MM.1S (cell line): ENCODE measurements around the gene PLCB1.
A peak's percentile ranks its signal among the peaks of the same experiment; 100 is the strongest.
"Not testable (repeated sequence)": the region's sequence is repeated elsewhere in the genome, so short reads cannot be mapped to it uniquely, and the experiment has no call there.

Source experiments
- DNase-seq: peaks from one replicate; pipeline ENCODE4 v3.0.0-alpha.2; 2015
- H2AFZ ChIP-seq: fragments of 300-600 bp; sonication (generic); 2 replicates; pipeline ENCODE4 v1.6.0; 2016; ENCODE audit warnings: antibody characterized with exemption, low read length
- H3F3A ChIP-seq: fragments of 300-600 bp; sonication (generic); 2 replicates; pipeline ENCODE4 v1.6.1; 2016; ENCODE audit warnings: mild to moderate bottlenecking, antibody characterized with exemption, low read length, moderate library complexity, mixed read lengths; ENCODE audit not compliant: insufficient read depth
- H3K27ac ChIP-seq: fragments of 300-600 bp; sonication (generic); 2 replicates; pipeline ENCODE4 v1.5.1; 2016; ENCODE audit warnings: mild to moderate bottlenecking, low read length
- H3K27me3 ChIP-seq: fragments of 300-600 bp; sonication (generic); replicated peaks from 2 replicates; pipeline ENCODE4 v1.6.0; 2016; ENCODE audit warnings: low read length; ENCODE audit not compliant: insufficient read depth
- H3K36me3 ChIP-seq: fragments of 300-600 bp; sonication (generic); replicated peaks from 2 replicates; pipeline ENCODE4 v1.6.1; 2016; ENCODE audit warnings: mild to moderate bottlenecking, low read length, mixed read lengths; ENCODE audit not compliant: insufficient read depth
- H3K4me1 ChIP-seq: fragments of 300-600 bp; sonication (generic); 2 replicates; pipeline ENCODE4 v1.6.1; 2016; ENCODE audit warnings: low read length, mixed read lengths
- H3K4me2 ChIP-seq: fragments of 300-600 bp; sonication (generic); 2 replicates; pipeline ENCODE4 v1.6.0; 2016; ENCODE audit warnings: low read depth, low read length
- H3K4me3 ChIP-seq: fragments of 300-600 bp; sonication (generic); 2 replicates; pipeline ENCODE4 v1.5.1; 2016; ENCODE audit warnings: low read length, mixed read lengths
- H3K79me2 ChIP-seq: fragments of 300-600 bp; sonication (generic); 2 replicates; pipeline ENCODE4 v1.6.1; 2016; ENCODE audit warnings: mixed run types, low read length, mixed read lengths
- H3K9ac ChIP-seq: fragments of 300-600 bp; sonication (generic); 2 replicates; pipeline ENCODE4 v1.6.1; 2016; ENCODE audit warnings: low read length, mixed read lengths
- H3K9me2 ChIP-seq: fragments of 300-600 bp; sonication (generic); replicated peaks from 2 replicates; pipeline ENCODE4 v1.6.1; 2016; ENCODE audit warnings: mild to moderate bottlenecking, low read length, mixed read lengths; ENCODE audit not compliant: insufficient read depth
- H3K9me3 ChIP-seq: fragments of 300-600 bp; sonication (generic); replicated peaks from 2 replicates; pipeline ENCODE4 v1.6.1; 2016; ENCODE audit warnings: mild to moderate bottlenecking, low read length, mixed read lengths; ENCODE audit not compliant: insufficient read depth
- H4K20me1 ChIP-seq: fragments of 300-600 bp; sonication (generic); 2 replicates; pipeline ENCODE4 v1.6.1; 2016; ENCODE audit warnings: mild to moderate bottlenecking, low read length, moderate library complexity, mixed read lengths; ENCODE audit not compliant: insufficient read depth
- CTCF ChIP-seq: fragments of 300-600 bp; sonication (generic); IDR thresholded peaks from 2 replicates; pipeline ENCODE4 v1.5.1; 2016; ENCODE audit warnings: antibody characterized with exemption, low read length, mixed read lengths
- EZH2 ChIP-seq: fragments of 300-600 bp; sonication (generic); optimal IDR thresholded peaks from 2 replicates; pipeline ENCODE3; 2017; ENCODE audit warnings: low read depth, mild to moderate bottlenecking, antibody characterized with exemption, low read length, mixed read lengths
- EZH2phosphoT487 ChIP-seq: fragments of 300-600 bp; sonication (generic); IDR thresholded peaks from 2 replicates; pipeline ENCODE4 v1.6.1; 2018; ENCODE audit warnings: antibody characterized with exemption, low read length

PLCB1 gene

GRCh38 chr20:8829256-8829655, 697.2 kb downstream of the PLCB1 start:
- Histone ChIP-seq H3K4me1 (no peaks in the 10 kb centered on the region), H3K9me3 (no peaks in the 10 kb centered on the region), H3K27ac (no peak overlapping the region), H3K9me2 (no peaks in the 10 kb centered on the region), H3K79me2 (no peaks in the 10 kb centered on the region), H3K9ac (no peak overlapping the region), H3K36me3 (no peaks in the 10 kb centered on the region), H2AFZ (no peak overlapping the region), H4K20me1 (no peaks in the 10 kb centered on the region), H3K27me3 (no peaks in the 10 kb centered on the region), H3F3A (no peaks in the 10 kb centered on the region), H3K4me3 (no peak overlapping the region), H3K4me2 (no peak overlapping the region)
- no peak for TF ChIP-seq EZH2phosphoT487
- TF ChIP-seq CTCF = 0 out of 2 replicates have a peak, but pooled peaks have one; percentile 14
- DNase-seq = no peak

- not testable (repeated sequence) for H3K4me3 ChIP-seq, H3K79me2 ChIP-seq, H3K9me3 ChIP-seq, H3K27me3 ChIP-seq, DNase-seq, H3K9me2 ChIP-seq, H3K4me1 ChIP-seq, H3K9ac ChIP-seq, H4K20me1 ChIP-seq, H3F3A ChIP-seq, H3K4me2 ChIP-seq, H3K36me3 ChIP-seq, H2AFZ ChIP-seq, H3K27ac ChIP-seq
These were observed 702.2 kb downstream of the PLCB1 start for GRCh38 chr20:8834294-8834693.

DNA sequence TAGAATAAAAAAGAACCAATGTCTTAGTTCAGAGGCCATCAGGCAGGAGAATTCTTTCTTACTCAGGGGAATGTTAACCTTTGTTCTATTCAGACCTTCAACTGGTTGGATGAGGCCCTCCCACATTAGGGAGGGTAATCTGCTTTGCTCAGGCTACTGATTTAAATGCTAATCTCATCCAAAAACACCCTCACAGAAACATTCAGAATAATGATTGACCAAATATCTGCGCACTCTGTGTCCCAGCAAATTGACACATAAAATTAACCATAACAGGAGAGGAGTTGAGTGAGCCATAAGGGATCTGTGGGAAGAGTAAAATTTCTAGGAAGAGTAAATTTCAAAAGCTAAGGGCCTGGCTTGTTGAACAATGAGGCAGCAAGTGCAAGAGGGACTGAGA, 702.8 kb downstream of the PLCB1 start:
- DNase-seq = no peak
- Histone ChIP-seq H3K4me2 (no peak overlapping the region), H2AFZ (no peak overlapping the region), H4K20me1 (no peaks in the 10 kb centered on the region), H3K79me2 (no peaks in the 10 kb centered on the region), H3K36me3 (no peaks in the 10 kb centered on the region), H3K9ac (no peak overlapping the region), H3K27me3 (no peaks in the 10 kb centered on the region), H3K27ac (no peak overlapping the region), H3K9me3 (no peaks in the 10 kb centered on the region), H3K4me1 (no peaks in the 10 kb centered on the region), H3K9me2 (no peaks in the 10 kb centered on the region), H3F3A (no peaks in the 10 kb centered on the region), H3K4me3 (no peak overlapping the region)
- TF ChIP-seq CTCF = no peak
- TF ChIP-seq EZH2phosphoT487 = no peak
- no peak for TF ChIP-seq EZH2

GRCh38 chr20:8837396-8837795, 705.3 kb downstream of the PLCB1 start:
- Histone ChIP-seq H3K27me3 (no peaks in the 10 kb centered on the region), H3K9me2 (no peaks in the 10 kb centered on the region), H3K36me3 (no peaks in the 10 kb centered on the region), H3K4me2 (no peak overlapping the region), H3K9me3 (no peaks in the 10 kb centered on the region), H3K4me3 (no peak overlapping the region), H3K4me1 (no peaks in the 10 kb centered on the region), H4K20me1 (no peaks in the 10 kb centered on the region), H3K27ac (no peak overlapping the region), H3K79me2 (no peaks in the 10 kb centered on the region), H3K9ac (no peak overlapping the region), H2AFZ (no peak overlapping the region), H3F3A (no peaks in the 10 kb centered on the region)
- no peak for DNase-seq
- no peak for TF ChIP-seq CTCF
- TF ChIP-seq EZH2 = no peak
- no peak for TF ChIP-seq EZH2phosphoT487
